Left ventricle myocardium inferior (tissue), 1 donor: ENCODE results near the gene MTAP. TPM values are rescaled to one million over a fixed set of nuclear protein-coding genes. Genes with fewer than 3 reads are reported as not detected.

Experiments
- DNase-seq: peaks from one replicate; pipeline ENCODE4 v3.0.0-alpha.2; 2020
- H3K27ac ChIP-seq: fragments of 200-600 bp; replicated peaks from 2 replicates; pipeline ENCODE4 v1.8.0; 2021
- H3K27me3 ChIP-seq: fragments of 200-600 bp; 2 replicates; pipeline ENCODE4 v1.8.0; 2021; ENCODE audit warnings: low read depth
- H3K36me3 ChIP-seq: fragments of 200-600 bp; 2 replicates; pipeline ENCODE4 v1.8.0; 2021
- H3K4me1 ChIP-seq: fragments of 200-600 bp; 2 replicates; pipeline ENCODE4 v1.8.0; 2021
- H3K4me3 ChIP-seq: fragments of 200-600 bp; 2 replicates; pipeline ENCODE4 v1.8.0; 2021; ENCODE audit warnings: mild to moderate bottlenecking, moderate library complexity
- H3K9me3 ChIP-seq: fragments of 200-600 bp; replicated peaks from 2 replicates; pipeline ENCODE4 v1.8.0; 2021
- intact Hi-C: fragments of 100-400 bp; cut with micrococcal nuclease; formaldehyde crosslinking; loops from one replicate; pipeline ENCODE4 v1.11.0; 2022
- total RNA-seq: library from RNA; stranded (reverse); fragmentation: NEBNext Ultra II Directional; extraction: Animal tissue kit (Norgen Biotek cat#: 25700); gene quantifications from one replicate; pipeline ENCODE4 v1.2.1, GENCODE V29; 2021
- TF ChIP-seq, protein P1 (sequence below): fragments of 200-600 bp; IDR thresholded peaks from 2 replicates; pipeline ENCODE4 v1.8.0; 2021; ENCODE audit warnings: antibody characterized with exemption, mild to moderate bottlenecking, borderline replicate concordance
- donor health status: DM: no; HTN: yes; CAD: no; lungs with severe emphysema.

Gene MTAP
- total RNA-seq, 1 donor from 2014 or later = 25.3 TPM

DNA sequence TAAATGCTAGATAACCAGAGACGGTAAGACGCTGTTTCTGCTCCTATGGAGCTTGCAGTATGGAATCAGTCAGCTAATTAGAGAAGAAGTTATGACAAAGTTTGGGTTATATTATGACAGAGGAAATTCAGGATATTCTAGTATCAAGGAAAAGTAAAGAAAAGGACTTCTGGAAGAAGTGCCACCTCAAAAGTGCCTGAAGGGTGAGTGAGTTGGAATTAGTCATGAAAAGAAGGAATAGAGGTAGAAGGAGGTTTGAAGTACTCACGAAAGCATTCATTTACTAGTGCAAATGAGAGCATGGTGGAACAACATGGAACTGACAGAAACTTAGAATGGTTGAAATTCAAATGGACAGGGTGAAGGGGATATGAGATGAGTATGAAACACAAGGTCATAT is 40.4 kb upstream of the MTAP start:
- Histone ChIP-seq H3K9me3 (no peaks in the 10 kb centered on the region), H3K27ac (no peak overlapping the region), H3K4me3 (no peak overlapping the region), H3K36me3 (no peaks in the 10 kb centered on the region), H3K4me1 (no peaks in the 10 kb centered on the region), H3K27me3 (peaks cover 15% of the 10 kb centered on the region)
- no peak for DNase-seq
- intact Hi-C loops = no loop called here
- TF ChIP-seq, protein P1, sequence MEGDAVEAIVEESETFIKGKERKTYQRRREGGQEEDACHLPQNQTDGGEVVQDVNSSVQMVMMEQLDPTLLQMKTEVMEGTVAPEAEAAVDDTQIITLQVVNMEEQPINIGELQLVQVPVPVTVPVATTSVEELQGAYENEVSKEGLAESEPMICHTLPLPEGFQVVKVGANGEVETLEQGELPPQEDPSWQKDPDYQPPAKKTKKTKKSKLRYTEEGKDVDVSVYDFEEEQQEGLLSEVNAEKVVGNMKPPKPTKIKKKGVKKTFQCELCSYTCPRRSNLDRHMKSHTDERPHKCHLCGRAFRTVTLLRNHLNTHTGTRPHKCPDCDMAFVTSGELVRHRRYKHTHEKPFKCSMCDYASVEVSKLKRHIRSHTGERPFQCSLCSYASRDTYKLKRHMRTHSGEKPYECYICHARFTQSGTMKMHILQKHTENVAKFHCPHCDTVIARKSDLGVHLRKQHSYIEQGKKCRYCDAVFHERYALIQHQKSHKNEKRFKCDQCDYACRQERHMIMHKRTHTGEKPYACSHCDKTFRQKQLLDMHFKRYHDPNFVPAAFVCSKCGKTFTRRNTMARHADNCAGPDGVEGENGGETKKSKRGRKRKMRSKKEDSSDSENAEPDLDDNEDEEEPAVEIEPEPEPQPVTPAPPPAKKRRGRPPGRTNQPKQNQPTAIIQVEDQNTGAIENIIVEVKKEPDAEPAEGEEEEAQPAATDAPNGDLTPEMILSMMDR = no peak

DNA sequence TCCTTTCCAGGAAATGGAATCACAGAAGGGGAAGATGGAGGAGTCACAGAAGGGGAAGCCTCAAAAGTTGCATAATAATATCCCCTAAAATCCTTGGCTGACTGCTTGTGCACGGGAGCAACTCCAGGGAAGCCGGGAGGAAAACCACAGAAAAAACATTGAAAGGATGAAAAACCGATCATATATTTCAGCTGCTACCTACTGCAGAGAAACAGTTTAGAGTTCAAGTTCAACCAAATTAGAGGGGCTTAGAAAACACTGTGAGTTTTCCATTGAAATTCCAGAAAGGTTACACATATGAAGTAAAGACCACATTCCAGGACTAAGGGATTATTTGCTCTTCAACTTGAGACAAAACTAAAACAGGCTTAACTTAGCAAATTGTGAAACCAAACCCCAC is 37.6 kb upstream of the MTAP start:
- H3K4me3 ChIP-seq = no peak overlapping the region
- H3K4me1 ChIP-seq = no peaks in the 10 kb centered on the region
- intact Hi-C loops = no loop called here
- DNase-seq = no peak
- H3K9me3 ChIP-seq = no peaks in the 10 kb centered on the region
- H3K36me3 ChIP-seq = no peaks in the 10 kb centered on the region
- H3K27me3 ChIP-seq = peaks cover 4% of the 10 kb centered on the region
- TF ChIP-seq, protein P1 = no peak
- no peak overlapping the region for H3K27ac ChIP-seq

DNA sequence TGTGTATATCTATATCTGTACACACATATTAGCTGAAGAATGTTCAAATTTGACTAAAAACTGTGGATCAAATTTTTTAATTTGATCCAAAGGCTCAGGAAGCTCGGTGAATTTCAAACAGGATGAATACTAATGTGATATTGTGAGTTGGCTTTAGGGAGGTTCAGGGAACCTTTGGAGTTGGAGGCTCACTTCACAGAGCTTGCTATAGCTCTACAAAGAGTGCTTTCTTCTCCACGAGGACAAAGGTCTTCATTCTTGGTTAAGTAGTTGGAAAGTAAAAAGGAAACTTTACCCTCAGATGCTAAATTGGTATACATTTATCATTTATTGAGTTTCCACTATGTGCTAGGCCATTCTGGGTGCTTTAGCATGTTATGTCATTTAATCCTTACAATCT is 36.3 kb upstream of the MTAP start:
- Histone ChIP-seq H3K4me1 (no peaks in the 10 kb centered on the region), H3K9me3 (no peaks in the 10 kb centered on the region), H3K4me3 (no peak overlapping the region), H3K36me3 (no peaks in the 10 kb centered on the region), H3K27ac (no peak overlapping the region), H3K27me3 (peaks cover 4% of the 10 kb centered on the region)
- intact Hi-C loops = no loop called here
- no peak for DNase-seq
- TF ChIP-seq, protein P1 = no peak

DNA sequence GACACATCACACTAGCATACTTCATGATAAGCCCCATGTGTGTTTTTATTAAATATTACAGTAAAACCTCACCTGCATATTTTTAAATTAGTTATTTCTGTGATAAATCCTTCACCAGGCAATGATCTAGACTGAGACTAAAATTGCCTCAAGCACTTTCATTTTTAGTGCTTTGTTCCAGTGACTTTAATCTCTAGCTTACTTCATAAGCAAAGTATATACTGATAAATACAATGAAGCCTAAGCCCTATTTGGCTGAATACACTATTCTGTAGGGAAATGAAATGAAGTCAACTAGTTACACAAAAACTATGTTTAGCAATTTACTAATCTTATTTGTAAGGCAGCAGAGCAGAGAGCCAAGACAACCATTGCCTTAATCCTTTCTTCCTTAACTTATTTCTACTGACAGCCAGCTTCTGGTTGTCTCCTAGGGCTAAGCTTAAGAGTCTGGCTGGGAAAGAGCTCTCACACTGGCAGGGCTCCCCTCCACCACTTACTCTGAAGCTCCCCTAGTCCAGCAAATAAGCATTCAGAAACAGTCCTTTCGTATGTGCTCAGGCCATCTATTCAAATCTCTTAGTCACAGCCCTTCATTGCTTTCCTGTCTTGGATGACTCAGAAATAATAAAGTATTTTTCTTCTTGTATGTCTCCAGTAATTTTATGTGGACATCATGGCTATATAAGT is 31.4 kb upstream of the MTAP start:
- intact Hi-C loops = no loop called here

DNA sequence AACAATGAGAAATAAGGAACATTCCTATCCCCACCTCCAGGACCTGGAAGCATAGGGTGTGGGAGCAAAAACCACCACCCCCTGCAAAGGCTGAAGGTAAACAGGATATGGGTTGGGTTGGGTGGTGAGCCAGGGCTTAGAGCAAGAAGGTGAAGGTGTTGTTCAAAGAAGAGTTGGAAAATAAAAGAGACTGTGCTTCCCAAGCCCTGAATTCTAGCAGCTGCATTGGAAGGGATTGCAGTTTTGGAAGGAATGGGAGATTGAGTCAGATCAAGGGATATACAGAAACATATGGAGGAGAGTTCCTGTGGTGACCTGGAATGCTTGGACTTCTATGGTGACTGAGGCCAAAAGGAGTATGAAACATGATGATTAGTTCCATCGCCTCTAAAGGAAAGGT is 24.7 kb upstream of the MTAP start:
- intact Hi-C loops = no loop called here
- Histone ChIP-seq H3K36me3 (no peaks in the 10 kb centered on the region), H3K4me1 (no peaks in the 10 kb centered on the region), H3K27ac (no peak overlapping the region), H3K4me3 (no peak overlapping the region), H3K9me3 (no peaks in the 10 kb centered on the region), H3K27me3 (peaks cover 39% of the 10 kb centered on the region)
- DNase-seq = no peak
- TF ChIP-seq, protein P1 = no peak

More for the DNA sequence above, 31.4 kb upstream of the MTAP start:
- no peak overlapping the region for H3K4me3 ChIP-seq
- H3K9me3 ChIP-seq = no peaks in the 10 kb centered on the region
- DNase-seq = no peak
- peaks cover 13% of the 10 kb centered on the region for H3K27me3 ChIP-seq
- no peaks in the 10 kb centered on the region for H3K4me1 ChIP-seq
- no peak overlapping the region for H3K27ac ChIP-seq
- no peaks in the 10 kb centered on the region for H3K36me3 ChIP-seq
- TF ChIP-seq, protein P1 = no peak

DNA sequence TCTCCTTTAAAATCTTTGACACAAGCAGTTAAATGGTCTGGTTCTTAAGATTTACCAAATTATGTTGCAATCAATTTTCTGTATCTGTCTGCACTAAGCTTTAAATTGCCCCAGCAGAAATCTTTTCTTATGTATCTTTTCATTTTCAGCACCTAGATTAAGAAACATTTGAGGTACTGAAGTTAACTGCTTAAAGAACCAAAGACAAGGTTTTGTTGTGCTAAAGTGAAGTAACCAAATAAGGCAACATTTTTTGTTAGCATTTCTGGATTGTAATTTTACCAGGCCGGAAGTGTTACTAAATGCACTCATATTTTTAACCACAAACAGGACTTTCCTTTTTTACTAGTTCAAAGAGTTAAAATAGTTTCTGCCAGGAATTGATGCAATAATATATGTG is 24.1 kb upstream of the MTAP start:
- TF ChIP-seq, protein P1 = no peak
- Histone ChIP-seq H3K27ac (no peak overlapping the region), H3K9me3 (no peaks in the 10 kb centered on the region), H3K4me3 (no peak overlapping the region), H3K27me3 (peaks cover 39% of the 10 kb centered on the region), H3K4me1 (no peaks in the 10 kb centered on the region), H3K36me3 (no peaks in the 10 kb centered on the region)
- DNase-seq = no peak
- intact Hi-C loops = no loop called here
